Sciatic nerve (tissue), 2 donors: ENCODE measurements around the gene CCDC144A. TPM values are rescaled to one million over a fixed set of nuclear protein-coding genes. Genes with fewer than 3 reads are reported as not detected.
"Not testable (repeated sequence)": the region's sequence is repeated elsewhere in the genome, so short reads cannot be mapped to it uniquely, and the experiment has no call there.

Experiments
- ATAC-seq: fragments of 200-7000 bp; cut with Tn5 transposase; one replicate; pipeline ENCODE4 v1.9.1; 2020; ENCODE audit warnings: mild to moderate bottlenecking, moderate library complexity
- DNase-seq: peaks from one replicate; pipeline ENCODE4 v3.0.0-alpha.2; 2020; ENCODE audit warnings: low spot score
- intact Hi-C: fragments of 100-400 bp; cut with DNase I; formaldehyde crosslinking; loops from one replicate; pipeline ENCODE4 v1.14.2; 2022
- total RNA-seq: library from RNA; stranded (reverse); fragmentation: NEBNext Ultra II Directional; extraction: Animal tissue kit (Norgen Biotek cat#: 25700); gene quantifications from one replicate; pipeline ENCODE4 v1.2.1, GENCODE V29; 2021
- donor health status: DM: no; HTN: no; CAD: no.
- donor health status: DM: no; HTN: no; CAD: no.

The CCDC144A gene, protein sequence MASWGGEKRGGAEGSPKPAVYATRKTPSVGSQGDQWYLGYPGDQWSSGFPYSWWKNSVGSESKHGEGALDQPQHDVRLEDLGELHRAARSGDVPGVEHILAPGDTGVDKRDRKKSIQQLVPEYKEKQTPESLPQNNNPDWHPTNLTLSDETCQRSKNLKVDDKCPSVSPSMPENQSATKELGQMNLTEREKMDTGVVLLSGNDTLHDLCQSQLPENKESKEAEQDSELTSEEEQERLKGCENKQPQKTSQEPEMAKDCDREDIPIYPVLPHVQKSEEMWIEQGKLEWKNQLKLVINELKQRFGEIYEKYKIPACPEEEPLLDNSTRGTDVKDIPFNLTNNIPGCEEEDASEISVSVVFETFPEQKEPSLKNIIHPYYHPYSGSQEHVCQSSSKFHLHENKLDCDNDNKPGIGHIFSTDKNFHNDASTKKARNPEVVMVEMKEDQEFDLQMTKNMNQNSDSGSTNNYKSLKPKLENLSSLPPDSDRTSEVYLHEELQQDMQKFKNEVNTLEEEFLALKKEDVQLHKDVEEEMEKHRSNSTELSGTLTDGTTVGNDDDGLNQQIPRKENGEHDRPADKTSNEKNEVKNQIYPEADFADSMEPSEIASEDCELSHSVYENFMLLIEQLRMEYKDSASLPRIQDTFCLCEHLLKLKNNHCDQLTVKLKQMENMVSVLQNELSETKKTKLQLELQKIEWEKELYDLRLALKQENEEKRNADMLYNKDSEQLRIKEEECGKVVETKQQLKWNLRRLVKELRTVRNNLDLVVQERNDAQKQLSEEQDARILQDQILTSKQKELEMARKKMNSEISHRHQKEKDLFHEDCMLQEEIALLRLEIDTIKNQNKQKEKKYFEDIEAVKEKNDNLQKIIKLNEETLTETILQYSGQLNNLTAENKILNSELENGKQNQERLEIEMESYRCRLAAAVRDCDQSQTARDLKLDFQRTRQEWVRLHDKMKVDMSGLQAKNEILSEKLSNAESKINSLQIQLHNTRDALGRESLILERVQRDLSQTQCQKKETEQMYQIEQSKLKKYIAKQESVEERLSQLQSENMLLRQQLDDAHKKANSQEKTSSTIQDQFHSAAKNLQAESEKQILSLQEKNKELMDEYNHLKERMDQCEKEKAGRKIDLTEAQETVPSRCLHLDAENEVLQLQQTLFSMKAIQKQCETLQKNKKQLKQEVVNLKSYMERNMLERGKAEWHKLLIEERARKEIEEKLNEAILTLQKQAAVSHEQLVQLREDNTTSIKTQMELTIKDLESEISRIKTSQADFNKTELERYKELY (N-terminal part only)
- 4.5 TPM for total RNA-seq

DNA sequence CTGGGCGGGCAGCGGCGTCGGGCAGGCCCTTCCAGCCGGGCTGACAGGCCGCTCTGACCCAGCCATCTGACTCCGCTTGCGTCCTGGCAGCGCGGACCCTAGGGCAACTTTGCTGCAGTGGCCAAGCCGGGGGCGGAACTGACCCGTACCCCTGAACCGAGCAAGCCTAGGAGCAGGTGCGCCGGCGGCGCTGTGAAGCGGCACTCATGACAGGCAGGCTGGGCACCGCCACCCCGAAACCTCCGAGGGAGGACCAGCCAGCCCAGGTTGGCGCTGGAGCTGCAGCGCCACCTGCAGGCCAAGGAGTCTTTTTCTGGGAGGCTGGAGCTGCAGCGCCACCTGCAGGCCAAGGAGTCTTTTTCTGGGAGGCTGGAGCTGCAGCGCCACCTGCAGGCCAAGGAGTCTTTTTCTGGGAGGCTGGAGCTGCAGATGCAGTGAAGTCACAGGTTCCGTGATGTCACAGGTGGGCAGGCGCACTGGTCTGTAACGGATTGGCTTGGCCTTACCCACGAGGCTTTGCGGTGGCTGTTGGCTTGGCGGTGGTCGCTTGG lies at the start of gene CCDC144A:
CCDC144A (plus strand) TSS at position 511 of the 551 bp plus-strand sequence. CDS start 160 bp downstream, outside the sequence.
- DNase-seq, intact Hi-C loops: not testable (repeated sequence)
- ATAC-seq = peak; percentile 97

DNA sequence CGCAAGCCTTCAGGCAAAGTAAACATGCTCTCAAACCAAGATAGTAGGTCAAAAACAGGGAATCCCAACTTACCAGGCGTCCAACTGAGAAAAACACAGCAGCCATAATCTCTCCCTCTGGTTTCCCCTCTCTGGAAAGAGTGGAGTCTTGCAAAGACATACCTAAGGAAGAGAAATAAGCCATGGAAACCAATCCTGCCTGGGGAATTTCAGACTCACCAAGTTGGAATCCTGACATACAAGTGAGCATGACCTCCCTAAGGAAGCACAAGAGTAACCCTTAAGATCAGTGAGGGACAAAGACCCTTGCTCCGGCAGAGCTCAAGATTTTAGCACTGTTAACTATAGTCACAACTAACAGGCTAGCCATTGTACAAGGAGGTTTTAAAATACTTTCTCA lies 40.5 kb upstream of the CCDC144A start:
- DNase-seq = no peak
- intact Hi-C loops = no loop called here
- no peak for ATAC-seq

DNA sequence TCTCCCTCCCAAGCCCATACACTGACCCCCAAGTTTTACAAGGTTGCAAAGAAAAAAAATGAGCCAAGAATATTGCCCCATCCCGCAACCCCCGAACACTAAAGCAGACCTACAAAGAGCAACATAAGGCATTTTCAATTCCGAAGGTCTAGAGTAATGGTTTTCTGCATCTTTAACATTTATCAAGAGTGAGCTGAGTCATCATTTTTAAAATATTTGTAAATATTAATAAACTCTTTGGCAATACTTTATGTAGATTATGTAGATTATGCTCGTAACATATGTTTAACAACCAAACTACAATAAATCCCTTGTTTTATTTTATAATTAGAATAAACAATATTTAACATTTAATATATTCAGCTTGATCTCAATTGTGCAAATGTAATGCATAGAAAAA lies 37.8 kb upstream of the CCDC144A start:
- intact Hi-C loops = no loop called here
- DNase-seq = no peak
- ATAC-seq = no peak

DNA sequence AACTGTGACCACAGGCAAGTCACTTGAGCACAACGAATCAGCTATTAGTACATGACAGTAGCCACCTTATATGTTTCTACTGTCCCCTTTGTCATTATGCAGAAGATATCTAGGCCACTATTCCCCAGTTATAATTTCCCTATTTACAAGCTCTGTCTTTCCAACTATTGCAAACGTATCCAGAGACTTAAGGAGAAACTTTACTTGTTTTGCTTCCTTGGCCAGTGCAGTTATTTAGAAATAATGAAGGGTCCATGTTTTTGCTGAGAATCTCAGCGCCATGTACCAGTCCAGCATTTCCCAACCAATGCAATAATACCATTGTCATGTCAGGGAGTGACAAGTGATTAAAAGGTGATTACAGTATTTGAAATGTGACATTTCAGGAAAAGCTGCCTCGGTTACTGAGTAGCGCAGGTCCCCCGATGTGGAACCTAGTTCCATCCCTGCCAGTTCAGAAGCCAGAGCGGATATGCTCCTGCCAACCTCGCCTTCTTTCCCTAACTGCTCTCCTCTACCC lies 37.1 kb upstream of the CCDC144A start:
- no peak for ATAC-seq
- intact Hi-C loops = no loop called here
- no peak for DNase-seq

DNA sequence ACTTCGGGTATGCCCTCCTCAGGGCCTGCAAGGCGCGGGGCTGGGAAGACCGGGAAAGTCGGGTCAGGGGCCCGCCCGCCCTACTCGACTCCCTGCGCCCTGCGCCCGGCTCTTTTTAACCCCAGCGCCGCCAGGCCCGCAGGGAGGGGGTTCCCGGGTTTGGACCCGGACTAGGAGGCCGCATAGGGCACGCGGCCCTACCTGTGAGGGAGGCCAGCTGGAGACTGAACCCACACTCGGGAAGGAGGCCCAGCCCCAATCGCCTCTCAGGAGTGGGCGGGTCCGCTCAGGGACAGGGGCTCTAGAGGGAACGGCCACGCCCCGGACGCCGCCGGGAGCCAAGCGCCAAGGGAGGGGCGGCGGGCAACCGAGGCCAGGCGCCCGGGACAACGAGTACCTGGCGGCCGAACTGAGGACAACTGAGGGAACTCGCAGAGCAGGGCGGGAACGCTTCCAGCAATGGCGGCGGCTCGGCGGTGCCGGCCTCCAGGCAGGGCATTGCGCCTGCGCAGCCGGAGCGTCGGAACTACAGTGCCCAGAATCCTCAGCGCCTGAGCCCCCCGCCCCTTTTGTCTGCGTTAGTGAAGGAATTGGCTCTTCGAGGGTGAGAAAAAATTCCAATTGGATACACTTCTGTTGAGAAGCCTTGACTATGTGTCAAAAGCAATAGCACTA lies 36.5 kb upstream of the CCDC144A start, which contains the start of gene ZNF624:
ZNF624 (minus strand) TSS at position 484 of the 675 bp plus-strand sequence.
- peak; percentile 95 for DNase-seq
- ATAC-seq = peak; percentile 99
- intact Hi-C loops = no loop called here

DNA sequence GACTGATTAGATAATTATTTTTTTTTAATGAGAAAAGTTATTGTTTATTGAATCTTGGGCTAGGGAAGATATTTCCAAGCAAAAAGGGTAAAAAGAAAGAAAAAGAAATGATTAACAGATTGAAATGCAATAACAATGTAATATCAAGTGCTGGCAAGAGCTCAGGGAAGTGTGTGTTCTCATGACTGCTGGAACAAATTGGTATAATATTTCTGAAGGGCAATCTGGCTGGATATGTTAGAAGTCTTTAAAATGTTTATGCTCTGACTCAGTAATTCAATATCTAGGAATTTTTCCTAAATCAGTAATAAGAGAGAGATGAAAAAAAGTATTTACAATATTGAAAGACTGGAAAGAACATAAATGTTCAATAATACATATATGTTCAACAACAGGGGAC lies 28.8 kb upstream of the CCDC144A start:
- no peak for ATAC-seq
- DNase-seq = no peak
- intact Hi-C loops = no loop called here

DNA sequence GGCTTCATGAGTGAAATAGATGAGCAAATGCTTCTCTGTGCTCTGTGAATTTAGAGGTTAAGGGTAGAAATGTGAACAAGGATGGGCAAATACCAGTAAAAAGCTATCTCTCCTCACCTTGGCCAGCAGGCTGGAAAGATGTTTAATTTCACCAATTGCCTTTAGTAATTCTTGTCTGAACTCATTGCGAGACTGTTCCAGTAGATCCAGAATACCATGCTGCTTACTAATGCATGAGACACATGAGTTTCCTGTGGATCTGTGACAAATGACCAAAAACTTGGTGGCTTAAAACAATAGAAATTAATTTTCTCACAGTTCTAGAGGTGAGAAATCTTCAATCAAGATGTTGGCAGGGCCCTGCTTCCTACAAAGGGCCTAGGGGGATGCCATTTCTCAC lies 27.1 kb upstream of the CCDC144A start:
- DNase-seq (no peak), ATAC-seq (no peak)
- intact Hi-C loops = no loop called here

DNA sequence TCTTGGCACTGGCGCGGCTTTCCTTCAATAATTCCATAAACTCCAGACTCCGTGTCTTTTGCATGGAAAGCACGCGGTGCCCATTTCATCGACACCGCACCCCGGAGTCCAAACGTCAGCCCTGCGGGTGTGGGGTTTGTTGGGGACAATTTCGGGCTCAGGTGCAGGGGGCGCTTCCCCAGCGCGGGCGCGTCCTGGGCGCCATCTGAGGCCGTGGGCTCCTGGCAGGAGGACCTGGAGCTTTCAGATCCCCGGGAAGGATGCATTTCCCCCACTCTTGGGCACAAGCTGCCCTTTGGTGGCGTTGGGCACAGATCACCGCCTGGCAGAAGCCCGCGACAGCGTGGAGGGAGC lies 23.5 kb upstream of the CCDC144A start:
- intact Hi-C loops, DNase-seq: not testable (repeated sequence)
- peak; percentile 17 for ATAC-seq

DNA sequence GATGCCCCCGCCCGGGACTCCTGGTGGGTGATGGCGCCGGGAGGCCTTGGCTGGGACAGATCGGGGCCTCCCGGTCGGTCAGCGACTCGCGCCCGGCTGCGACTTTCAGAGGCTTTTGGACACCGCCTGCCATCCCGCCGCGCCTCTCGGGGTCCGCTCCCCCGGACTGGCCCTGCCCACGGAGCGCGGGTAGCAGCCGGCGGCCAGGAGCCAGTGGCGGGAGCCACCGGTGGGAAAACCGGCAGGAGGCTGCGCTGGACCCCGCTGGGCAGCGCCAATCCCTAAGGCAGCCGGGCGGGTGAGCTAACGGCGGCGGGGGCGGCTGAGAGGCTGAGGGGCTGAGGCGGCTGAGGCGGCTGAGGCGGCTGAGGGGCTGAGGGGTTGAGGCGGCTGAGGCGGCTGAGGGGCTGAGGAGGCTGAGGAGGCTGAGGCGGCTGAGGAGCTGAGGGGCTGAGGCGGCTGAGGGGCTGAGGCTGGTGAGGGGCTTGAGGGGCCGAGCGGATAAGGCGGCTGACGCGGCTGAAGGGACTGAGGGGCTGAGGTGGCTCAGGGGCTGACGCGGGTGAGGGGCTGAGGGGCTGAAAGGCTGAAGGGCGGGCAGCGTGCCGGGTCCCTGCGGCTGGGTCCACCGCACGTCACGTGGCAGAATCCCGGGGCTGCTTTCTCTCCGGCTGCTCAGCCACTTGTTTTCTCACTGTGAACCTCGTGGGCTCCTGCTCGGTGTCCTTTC lies 23.0 kb upstream of the CCDC144A start:
- DNase-seq, intact Hi-C loops: not testable (repeated sequence)
- ATAC-seq = peak; percentile 66

DNA sequence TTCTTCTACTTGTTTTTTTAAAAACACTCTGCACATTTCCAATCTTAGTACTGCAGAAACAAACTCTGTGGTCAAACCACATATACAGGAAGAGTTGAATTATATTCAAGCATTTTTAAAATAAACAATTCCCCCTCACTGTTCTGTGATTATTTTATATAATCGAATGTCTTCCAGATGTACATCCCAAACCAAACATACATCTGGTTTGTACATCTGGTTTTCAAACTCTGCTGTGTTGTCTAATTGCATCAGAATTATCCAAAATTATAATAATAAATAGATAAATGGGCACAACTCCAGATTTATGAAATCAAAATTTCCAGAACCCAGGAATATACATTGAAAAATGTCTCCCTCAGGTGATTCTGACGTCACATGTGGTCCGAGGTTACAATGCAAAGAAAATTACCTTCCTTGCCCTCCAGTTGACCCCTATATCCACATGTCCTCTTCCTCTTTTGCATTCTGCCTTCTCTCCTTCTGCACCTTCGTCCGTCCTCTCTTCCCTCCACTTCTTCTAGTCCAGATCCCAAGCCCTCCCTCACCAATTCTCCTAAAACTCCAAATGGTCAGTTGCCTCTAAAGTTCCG lies 13.3 kb upstream of the CCDC144A start:
- intact Hi-C loops = no loop called here
- DNase-seq = no peak
- no peak for ATAC-seq

DNA sequence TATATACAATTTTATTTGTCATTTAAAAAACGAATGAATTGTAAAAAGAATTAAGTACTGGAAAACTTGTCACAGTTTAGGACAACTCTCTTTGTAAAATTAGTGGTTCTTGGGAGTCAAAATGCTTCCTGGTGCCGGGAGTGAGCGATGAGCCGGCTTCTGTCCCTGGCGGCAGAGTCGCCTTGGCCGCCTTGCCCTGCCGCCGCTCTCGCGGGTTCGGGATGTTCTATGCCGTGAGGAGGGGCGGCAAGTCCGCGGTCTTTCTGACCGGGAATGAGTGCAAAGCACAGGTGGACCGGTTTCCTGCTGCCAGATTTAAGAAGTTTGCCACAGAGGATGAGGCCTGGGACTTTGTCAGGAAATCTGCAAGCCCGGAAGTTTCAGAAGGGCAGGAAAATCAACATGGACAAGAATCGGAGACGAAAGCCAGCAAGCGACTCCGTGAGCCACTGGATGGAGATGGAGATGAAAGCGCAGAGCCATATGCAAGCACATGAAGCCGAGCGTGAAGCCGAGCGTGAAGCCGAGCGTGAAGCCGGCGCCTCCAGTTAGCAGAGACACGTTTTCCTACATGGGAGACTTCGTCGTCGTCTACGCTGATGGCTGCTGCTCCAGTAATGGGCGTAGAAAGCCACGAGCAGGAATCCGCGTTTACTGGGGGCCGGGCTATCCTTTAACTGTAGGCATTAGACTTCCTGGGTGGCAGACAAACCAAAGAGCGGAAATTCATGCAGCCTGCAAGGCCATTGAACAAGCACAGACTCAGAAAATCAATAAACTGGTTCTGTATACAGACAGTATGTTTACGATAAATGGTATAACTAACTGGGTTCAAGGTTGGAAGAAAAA lies 6.5 kb upstream of the CCDC144A start:
- DNase-seq, ATAC-seq, intact Hi-C loops: not testable (repeated sequence)

DNA sequence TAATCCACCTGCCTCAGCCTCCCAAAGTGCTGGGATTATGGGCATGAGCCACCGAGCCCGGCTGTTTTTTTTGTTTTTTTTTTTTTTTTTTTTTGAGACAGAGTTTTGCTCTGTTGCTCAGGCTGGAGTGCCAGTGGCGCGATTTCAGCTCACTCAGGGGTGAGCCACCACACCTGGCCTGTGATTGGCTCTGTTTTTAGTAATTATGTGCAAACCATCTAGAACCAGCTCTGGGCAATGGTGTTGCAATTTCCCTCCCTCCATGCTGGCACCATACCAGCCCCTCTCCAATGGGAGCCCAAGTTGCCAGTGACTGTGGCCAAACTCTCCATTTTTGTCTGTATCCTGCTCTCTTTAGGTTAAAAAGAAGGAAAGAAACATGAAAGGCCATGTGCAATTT lies 4.0 kb upstream of the CCDC144A start:
- ATAC-seq, DNase-seq, intact Hi-C loops: not testable (repeated sequence)

DNA sequence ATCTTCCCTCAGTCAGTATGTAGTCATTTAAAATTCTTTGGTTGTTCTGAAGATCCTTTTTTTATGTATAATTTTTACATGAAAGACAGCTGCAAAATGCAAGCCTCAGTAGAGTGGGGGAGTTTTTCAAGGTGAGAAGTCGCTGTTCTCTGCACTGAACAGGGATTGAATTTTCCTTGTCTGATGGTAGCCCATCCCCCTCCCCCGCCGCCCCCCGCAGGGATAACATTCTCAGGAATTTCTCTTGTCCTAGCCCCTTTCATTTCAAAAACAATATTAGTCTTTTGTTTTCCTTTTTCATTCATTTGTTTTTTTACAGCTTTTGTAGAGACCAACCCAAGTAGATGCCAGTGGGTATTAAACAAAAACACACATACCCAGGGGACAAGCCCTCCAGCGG lies 2.9 kb upstream of the CCDC144A start:
- ATAC-seq, intact Hi-C loops, DNase-seq: not testable (repeated sequence)

DNA sequence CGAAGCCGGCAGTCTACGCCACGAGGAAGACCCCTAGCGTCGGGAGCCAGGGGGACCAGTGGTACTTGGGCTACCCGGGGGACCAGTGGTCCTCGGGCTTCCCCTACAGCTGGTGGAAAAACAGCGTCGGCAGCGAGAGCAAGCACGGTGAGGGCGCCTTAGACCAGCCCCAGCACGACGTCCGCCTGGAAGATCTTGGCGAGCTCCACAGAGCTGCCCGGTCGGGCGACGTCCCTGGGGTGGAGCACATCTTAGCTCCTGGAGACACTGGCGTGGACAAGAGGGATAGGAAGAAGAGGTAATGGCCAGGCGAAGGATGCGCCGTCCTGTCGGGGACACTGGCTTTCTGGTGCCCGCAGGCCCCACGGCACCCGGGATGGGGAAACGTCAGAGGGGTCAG lies 406 bp downstream of the CCDC144A start:
- intact Hi-C loops, DNase-seq: not testable (repeated sequence)
- ATAC-seq = peak; percentile 83

DNA sequence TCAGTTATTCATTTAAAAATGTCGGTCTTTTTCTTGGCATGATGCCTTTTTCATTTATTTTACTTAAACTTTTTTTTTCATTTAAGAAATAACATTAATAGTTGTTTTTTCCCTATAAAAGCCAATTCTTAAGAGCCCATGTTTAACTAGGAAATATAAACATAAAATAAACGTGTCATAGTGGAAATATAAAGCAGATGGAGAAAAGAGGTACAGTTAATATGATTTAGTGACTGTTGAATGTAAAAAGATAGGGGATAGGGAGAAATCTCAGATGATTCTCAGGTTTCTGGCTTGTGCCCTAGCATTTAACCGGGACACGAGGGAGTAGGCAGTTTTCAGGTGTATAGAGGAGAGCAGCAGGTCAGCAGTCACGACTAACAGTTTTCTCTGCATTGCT lies 7.6 kb downstream of the CCDC144A start:
- ATAC-seq, DNase-seq, intact Hi-C loops: not testable (repeated sequence)
